BE2C (cell line): ENCODE results near the gene LRMDA.

Experiments used
- DNase-seq: peaks from one replicate; pipeline ENCODE4 v3.0.0-alpha.2; 2020
- H3K27me3 ChIP-seq: fragments of 250-450 bp; sonication (Bioruptor Pico); 2 replicates; pipeline ENCODE4 v1.5.1; 2020; ENCODE audit warnings: mild to moderate bottlenecking
- H3K36me3 ChIP-seq: fragments of 250-450 bp; sonication (Bioruptor Pico); 2 replicates; pipeline ENCODE4 v1.5.1; 2020; ENCODE audit warnings: mild to moderate bottlenecking
- H3K4me1 ChIP-seq: fragments of 250-450 bp; sonication (Bioruptor Pico); 2 replicates; pipeline ENCODE4 v1.5.1; 2020
- H3K4me3 ChIP-seq: 2 replicates; pipeline ENCODE4 v1.5.1; 2011; ENCODE audit warnings: low read depth, low read length
- H3K9me3 ChIP-seq: fragments of 250-450 bp; sonication (Bioruptor Pico); 2 replicates; pipeline ENCODE4 v1.5.1; 2020
- CTCF ChIP-seq: IDR thresholded peaks from 2 replicates; pipeline ENCODE4 v1.5.1; 2012; ENCODE audit warnings: mild to moderate bottlenecking, low read depth, low read length

Gene LRMDA

GRCh38 chr10:75755528-75755927 lies 324.1 kb downstream of the LRMDA start:
- no peak for TF ChIP-seq CTCF
- no peaks in the 10 kb centered on the region for H3K27me3 ChIP-seq
- H3K4me3 ChIP-seq = no peak overlapping the region
- H3K36me3 ChIP-seq = no peaks in the 10 kb centered on the region
- DNase-seq = no peak
- H3K9me3 ChIP-seq = no peaks in the 10 kb centered on the region
- no peaks in the 10 kb centered on the region for H3K4me1 ChIP-seq

- no peak for TF ChIP-seq CTCF
- no peaks in the 10 kb centered on the region for H3K9me3 ChIP-seq
- H3K36me3 ChIP-seq = no peaks in the 10 kb centered on the region
- no peak overlapping the region for H3K4me3 ChIP-seq
- H3K4me1 ChIP-seq = no peaks in the 10 kb centered on the region
- H3K27me3 ChIP-seq = no peaks in the 10 kb centered on the region
- DNase-seq = no peak
Measured at GRCh38 chr10:75761289-75761688, 329.9 kb downstream of the LRMDA start.

- DNase-seq = no peak
- H3K4me1 ChIP-seq = no peaks in the 10 kb centered on the region
- no peaks in the 10 kb centered on the region for H3K36me3 ChIP-seq
- H3K4me3 ChIP-seq = no peak overlapping the region
- H3K9me3 ChIP-seq = no peaks in the 10 kb centered on the region
- no peak for TF ChIP-seq CTCF
- no peaks in the 10 kb centered on the region for H3K27me3 ChIP-seq
Measured at GRCh38 chr10:75762431-75762802, 331.0 kb downstream of the LRMDA start.

- Histone ChIP-seq H3K9me3 (no peaks in the 10 kb centered on the region), H3K27me3 (no peaks in the 10 kb centered on the region), H3K4me3 (no peak overlapping the region), H3K4me1 (no peaks in the 10 kb centered on the region), H3K36me3 (no peaks in the 10 kb centered on the region)
- no peak for TF ChIP-seq CTCF
- no peak for DNase-seq
Measured at GRCh38 chr10:75763652-75764051, 332.2 kb downstream of the LRMDA start.

GRCh38 chr10:75764974-75765788 lies 333.8 kb downstream of the LRMDA start:
- Histone ChIP-seq H3K4me1 (no peaks in the 10 kb centered on the region), H3K36me3 (no peaks in the 10 kb centered on the region), H3K4me3 (no peak overlapping the region), H3K27me3 (no peaks in the 10 kb centered on the region), H3K9me3 (no peaks in the 10 kb centered on the region)
- DNase-seq = no peak
- TF ChIP-seq CTCF = no peak

- Histone ChIP-seq H3K9me3 (no peaks in the 10 kb centered on the region), H3K4me3 (no peak overlapping the region), H3K27me3 (no peaks in the 10 kb centered on the region), H3K36me3 (no peaks in the 10 kb centered on the region), H3K4me1 (no peaks in the 10 kb centered on the region)
- no peak for TF ChIP-seq CTCF
- DNase-seq = no peak
Measured at GRCh38 chr10:75765789-75766096, 334.3 kb downstream of the LRMDA start.
